NAMALWA (cell line): ENCODE data around the gene HS3ST3B1.
A peak's percentile ranks its signal among the peaks of the same experiment; 100 is the strongest.

ENCODE experiments used
- DNase-seq: peaks from one replicate; pipeline ENCODE4 v3.0.0-alpha.2; 2015; ENCODE audit warnings: low spot score

HS3ST3B1 gene

GRCh38 chr17:14300575-14301278 is at the start of gene HS3ST3B1:
HS3ST3B1 (plus strand) TSS chr17:14301081; CDS start chr17:14301519, 438 bp downstream.
- DNase-seq = no peak

DNA sequence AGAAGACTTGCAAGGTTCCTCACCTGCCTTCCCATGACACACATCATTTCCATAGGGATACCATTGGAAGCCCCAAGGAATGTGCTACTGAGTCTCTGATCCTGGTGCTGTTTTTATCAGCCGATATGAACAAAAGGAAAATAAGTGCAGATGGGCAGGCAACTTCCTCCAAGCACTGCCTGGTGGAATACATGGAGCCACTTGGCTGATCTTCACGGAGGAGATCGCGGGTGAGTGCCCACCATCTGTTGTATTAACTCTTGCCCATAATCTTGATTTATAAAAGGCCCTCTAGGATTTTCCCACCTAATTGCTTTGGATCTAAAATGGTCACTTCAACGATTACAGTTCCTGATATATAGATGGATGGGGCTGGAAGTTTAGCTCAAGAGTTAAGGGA is 39.5 kb upstream of the HS3ST3B1 start:
- no peak for DNase-seq

DNA sequence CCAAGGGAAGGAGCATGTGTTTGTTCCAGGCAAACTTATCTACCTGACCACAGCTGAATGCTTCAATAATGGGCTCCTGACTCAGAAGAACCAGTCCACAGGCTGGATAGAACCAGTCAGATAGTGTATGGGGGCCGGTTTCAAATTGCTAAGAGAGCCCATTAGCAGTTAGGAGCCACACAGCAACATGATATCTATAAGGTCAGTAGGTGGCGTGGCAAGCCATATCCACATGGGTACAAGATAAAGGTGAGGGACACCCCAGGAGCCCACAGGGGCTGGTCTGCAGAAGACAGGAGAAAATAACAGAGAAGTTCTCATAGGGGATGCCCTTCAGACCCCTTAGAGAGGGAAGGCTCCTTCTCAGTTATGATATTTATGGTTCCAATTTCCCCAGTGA is 32.6 kb upstream of the HS3ST3B1 start:
- peak; percentile 1 for DNase-seq

GRCh38 chr17:14269473-14269872 is 31.4 kb upstream of the HS3ST3B1 start:
- no peak for DNase-seq

DNA sequence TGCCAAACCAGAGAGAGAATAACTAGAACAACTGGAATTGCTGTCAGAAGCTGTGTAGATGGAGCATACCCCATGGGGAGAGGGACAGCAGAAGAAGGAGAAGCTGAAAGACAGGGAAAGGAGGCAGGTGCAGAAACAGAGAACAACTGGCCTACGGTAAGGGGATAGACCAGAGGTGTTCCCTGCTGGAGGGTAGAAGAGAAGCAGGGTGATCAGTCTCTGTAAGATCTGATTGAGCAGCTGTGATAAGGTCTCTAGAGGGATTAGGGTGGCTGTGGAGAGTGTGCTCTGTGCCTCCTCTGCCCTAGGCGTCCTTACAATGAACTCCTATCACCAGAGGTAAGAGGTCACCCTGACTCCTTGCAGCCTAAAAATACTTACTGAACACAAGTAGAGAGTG is 30.4 kb upstream of the HS3ST3B1 start:
- no peak for DNase-seq

DNA sequence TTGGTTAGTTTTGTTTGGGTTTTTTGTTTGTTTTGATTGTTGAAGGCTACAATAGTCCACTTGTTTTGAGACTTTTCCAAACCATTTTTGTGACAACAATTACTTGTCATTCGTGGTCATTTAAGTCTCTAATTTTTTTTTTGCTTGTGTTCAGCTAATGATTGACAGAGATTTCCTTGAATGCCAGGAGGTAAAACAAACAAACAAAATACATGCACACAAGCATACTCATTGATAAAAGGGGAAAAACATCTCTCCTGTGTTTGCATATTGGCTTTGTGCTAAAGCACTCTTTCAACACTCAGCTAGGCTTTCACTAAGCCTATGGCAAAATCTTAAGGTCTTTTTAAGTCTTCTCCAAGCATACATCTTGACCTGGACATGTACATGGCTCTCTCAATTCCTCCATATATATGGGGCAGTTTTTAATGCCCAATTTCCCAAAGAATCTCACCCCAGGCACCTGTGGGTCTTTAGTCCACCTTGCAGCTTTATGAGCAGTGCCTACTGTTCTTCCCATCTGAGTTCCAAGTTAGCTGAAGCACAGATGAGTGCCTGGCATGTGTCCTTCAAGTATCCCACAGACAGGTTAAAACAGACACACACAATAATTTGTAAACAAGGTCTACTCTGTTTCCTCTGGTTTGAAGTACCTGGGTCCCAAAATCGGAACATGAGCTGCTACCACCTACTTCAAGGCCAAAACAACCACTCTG is 24.2 kb upstream of the HS3ST3B1 start:
- no peak for DNase-seq

GRCh38 chr17:14281530-14281929 is 19.4 kb upstream of the HS3ST3B1 start:
- DNase-seq = no peak

DNA sequence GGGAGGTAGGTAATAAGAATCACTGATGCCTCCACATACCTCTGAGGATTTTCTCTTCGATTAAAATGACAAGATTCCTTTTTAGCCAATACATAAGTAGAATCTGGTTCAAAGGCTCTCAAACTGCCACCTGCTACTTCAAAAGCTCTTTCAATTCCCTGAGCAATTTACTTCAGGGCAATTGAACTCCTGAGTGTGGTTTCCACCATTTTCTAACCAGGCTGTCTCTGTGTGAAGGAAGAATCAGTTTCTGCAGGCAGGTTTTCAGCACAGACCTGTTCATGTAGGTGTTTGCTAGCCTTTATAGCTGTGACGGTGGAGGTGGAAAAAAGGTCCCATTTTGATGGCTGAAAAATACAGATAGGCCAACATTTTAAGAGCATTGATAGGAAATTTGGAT is 18.2 kb upstream of the HS3ST3B1 start:
- no peak for DNase-seq

GRCh38 chr17:14289162-14289561 is 11.7 kb upstream of the HS3ST3B1 start:
- no peak for DNase-seq

DNA sequence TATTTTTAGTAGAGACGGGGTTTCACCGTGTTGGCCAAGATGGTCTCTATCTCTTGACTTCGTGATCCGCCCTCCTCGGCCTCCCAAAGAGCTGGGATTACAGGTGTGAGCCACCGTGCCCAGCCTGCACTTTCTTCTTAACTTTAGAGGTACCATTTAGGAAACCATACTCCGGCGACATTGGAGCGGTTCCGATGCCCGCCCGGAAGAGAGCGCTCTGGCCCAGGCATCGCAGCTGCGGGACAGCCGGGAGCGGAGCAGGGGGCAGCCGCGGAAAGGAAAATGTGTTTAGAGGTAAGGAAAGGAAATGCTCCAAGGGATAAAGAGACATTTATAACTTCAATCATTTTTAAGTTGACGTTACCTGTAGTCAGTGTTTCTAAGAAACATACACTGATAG is 6.0 kb upstream of the HS3ST3B1 start:
- no peak for DNase-seq

DNA sequence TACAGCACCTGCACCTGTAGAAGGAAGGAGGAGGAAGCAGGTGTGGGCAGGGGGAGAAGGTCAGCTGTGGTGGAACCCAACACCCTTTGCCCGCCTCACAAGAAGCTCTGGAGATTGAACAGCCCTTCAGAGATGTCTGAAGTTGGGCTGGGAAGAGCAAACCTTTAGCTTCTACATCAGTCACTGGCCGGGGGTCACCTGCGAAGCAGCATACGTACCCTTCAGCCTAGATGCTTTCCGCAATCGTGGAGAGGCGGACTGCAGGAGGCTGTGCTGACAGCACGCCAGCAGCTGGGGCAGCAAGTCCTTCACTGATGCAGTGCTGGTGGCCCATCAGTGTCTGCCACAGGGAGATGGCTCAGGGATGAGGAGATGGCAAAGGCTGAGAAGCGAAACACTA is 5.2 kb upstream of the HS3ST3B1 start:
- no peak for DNase-seq

DNA sequence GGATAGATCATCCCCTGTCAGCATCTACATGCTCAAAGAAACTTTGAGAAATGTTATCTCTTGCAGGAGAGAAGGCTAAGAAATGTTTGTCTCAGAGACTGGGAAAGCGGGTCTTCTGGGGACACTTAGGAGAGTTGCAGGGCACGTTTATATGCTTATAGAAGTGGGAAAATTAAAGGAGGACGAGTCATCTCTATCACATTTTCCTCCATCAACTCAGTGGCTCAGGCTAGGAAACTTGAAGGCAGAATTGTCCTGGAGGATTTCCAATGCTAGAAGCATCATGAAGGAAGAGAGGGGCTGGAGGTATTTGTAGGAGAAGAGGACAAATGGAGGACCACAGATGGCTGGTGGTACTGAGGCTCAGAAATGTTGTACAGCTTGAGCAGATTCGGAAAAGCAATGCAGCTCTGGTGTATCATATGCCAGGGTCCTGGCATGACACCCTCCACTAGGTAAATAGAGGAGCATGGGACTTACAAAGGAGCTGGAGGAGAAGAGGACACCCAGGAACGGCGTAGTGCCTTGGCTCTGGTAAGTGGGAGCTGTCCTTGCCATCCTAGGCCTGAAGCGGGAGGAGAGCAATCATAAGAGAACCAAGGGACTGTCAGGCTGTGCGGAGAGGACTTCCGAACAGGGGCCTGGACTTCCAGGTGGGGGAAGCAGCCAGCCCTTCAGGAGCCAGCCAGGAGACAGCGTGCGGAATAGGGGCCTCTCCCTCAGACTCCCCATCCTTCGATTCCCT is 4.5 kb upstream of the HS3ST3B1 start:
- no peak for DNase-seq

DNA sequence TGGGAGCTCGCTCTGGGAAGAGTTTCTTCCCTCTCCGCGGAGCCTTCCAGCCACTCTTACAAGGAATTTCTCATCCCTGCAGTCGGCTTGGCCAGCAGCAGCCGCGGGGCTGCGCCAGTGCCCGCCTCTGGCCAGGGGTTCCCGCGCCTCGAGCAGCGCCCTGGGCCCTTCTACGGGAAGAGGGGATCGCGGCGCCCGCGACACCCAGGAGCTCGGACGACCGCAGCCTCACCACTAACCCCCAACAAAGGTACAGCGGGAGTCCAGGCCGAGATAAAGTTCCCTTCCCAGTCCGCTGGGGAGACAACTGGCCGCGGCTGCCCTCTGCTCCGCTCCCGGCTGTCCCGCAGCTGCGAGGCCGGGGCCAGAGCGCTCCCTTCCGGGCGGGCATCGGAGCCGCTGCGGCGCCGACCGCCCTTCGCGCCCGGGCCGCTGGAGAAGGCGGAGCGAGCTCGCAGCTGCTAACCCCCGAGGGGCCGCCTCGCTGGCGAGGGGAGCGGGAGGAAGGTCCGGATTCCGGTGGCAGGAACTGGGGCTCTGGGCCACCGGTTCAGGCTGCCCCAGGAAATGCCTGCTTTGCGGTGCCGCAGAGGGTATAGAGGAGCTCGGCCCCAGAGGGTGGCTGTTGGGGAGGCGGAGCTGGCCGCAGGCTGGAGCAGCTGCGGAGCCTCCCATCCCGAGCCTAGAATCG is 3.6 kb upstream of the HS3ST3B1 start:
- no peak for DNase-seq

DNA sequence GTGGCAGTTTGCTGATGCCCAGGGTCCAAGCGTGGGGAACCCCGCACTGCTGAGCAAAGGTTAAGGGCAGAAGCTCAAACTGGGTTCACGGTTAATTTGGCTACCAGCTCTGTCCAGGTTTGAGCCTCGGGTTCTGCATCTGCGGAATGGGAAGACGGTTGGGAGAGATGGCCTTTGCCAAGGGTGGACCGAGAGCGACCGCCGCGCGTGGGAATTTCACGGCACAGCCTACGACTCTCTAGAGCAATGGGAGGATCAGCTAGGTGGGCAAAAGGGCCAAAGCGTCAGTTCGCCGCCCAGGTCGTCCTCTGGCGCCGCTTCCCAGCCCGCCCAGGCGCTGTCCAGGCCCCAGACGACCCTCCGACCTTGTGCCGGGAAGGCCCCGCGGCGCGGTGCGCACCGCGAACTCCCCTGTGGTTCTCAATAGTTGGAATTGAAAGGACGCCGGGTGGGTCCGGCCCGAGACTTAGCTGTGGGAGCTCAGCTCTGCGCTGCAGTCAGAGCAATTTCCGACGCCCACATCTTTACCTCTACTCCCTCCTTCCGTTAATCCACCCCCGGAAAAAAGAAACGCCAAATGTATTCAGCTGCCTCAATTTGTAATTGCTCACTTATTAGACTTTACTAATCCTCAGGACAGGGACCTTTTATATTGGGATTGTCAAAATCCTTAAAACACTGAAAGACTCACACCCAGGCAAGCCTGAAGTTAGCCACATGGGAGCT is 2.5 kb upstream of the HS3ST3B1 start:
- no peak for DNase-seq

- DNase-seq = no peak
Observed at GRCh38 chr17:14298947-14299279, 2.0 kb upstream of the HS3ST3B1 start.

DNA sequence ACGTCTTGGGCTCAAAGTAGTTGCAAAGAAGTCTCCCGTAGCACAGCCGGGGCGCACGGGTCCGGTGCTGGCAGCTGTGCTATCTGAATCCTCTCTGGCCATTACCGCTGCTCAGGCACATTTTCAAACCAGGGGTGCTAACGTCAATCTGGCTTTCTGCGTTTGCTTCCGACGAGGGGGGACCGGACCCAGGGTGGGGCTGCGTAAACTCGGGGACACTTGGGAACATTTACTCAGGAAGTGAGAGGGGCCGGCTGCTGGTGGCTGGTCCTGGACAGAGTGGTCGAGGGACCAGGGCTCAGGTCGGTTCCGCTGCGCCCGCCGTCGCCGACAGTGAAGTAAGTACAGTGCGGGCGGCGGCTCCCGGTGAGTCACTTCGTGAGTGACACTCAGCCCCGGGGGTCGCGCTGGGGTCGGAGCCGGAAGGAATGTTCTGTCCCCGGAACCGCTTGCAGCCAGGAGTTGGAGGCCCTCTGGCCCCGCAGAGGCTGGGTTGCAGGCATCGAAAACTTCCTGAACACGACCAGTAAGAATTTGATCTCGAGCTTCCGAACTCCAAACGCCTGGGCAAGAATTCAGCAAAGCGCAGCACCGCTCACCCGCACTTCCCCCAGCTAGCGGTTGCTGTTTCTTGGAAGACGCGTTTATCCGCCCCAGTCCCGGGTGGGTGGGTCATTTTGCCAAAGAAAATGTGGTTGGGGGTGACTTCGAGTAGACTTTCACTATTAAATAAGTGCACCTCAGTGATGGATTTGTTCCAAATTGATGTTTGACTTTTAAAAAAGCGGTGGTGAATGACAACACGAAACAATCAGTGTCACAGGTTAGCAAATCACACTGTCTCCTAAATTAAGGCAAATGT is 1.4 kb upstream of the HS3ST3B1 start:
- no peak for DNase-seq

DNA sequence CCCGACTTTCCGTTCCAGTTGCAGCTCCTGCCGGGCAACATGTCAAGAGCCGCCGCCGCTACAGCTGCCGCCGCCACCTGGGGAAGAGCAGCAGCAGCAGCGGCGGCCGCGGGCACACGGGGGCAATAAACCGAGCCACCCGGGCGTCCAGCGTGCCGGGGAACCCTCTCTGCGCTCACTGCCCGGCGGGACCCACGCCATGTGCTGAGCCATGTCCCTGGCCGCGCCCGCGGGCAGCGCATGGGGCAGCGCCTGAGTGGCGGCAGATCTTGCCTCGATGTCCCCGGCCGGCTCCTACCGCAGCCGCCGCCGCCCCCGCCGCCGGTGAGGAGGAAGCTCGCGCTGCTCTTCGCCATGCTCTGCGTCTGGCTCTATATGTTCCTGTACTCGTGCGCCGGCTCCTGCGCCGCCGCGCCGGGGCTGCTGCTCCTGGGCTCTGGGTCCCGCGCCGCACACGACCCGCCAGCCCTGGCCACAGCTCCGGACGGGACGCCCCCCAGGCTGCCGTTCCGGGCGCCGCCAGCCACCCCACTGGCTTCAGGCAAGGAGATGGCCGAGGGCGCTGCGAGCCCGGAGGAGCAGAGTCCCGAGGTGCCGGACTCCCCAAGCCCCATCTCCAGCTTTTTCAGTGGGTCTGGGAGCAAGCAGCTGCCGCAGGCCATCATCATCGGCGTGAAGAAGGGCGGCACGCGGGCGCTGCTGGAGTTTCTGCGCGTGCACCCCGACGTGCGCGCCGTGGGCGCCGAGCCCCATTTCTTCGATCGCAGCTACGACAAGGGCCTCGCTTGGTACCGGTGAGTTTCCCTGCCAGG is 604 bp downstream of the HS3ST3B1 start:
- no peak for DNase-seq

DNA sequence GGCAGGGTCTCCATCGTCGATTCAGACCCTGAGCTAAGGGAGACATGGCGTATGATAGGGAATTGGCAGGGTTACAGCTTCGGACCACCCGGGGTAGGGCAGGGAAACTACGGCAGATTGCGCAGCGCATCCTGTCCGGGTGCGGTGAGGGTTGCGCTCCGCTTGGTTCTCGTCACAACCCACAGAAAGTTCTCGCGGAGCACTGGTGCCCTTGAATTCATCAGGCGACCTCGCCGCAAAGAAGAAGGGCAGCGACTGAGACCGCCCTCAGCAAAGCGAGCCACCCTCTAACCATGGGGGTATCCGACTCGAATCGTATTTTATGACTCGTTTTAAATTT is 1.2 kb downstream of the HS3ST3B1 start:
- DNase-seq = no peak

GRCh38 chr17:14302431-14303099 is 1.7 kb downstream of the HS3ST3B1 start:
- peak; percentile 48 for DNase-seq
